Liver (tissue), 9 donors: ENCODE results near the gene DAAM1. TPM values are rescaled to one million over a fixed set of nuclear protein-coding genes. Genes with fewer than 3 reads are reported as not detected.
A peak's percentile ranks its signal among the peaks of the same experiment; 100 is the strongest.

ENCODE experiments used
- DNase-seq: peaks from one replicate; pipeline ENCODE4 v3.0.0-alpha.2; 2017; ENCODE audit warnings: low spot score
- H3K27ac ChIP-seq, 2 donors: one replicate each; pipeline ENCODE4 v1.7.0; 2013; ENCODE audit warnings: inconsistent platforms in 2 of 2, low read length in 2 of 2, control low read depth in 1 of 2, low read depth in 1 of 2, mild to moderate bottlenecking in 1 of 2
- H3K27me3 ChIP-seq, 4 donors: one replicate each; pipeline versions ENCODE4 v1.6.1 to v1.7.0; 2013; ENCODE audit warnings: low read length in 3 of 4, inconsistent platforms in 1 of 4, mild to moderate bottlenecking in 1 of 4, moderate library complexity in 1 of 4; ENCODE audit not compliant: control insufficient read depth in 4 of 4, insufficient read depth in 4 of 4
- H3K36me3 ChIP-seq, 4 donors: one replicate each; pipeline versions ENCODE4 v1.6.1 to v1.7.0; 2013; ENCODE audit warnings: low read length in 3 of 4, mild to moderate bottlenecking in 3 of 4, low read depth in 1 of 4, moderate library complexity in 1 of 4; ENCODE audit not compliant: control insufficient read depth in 4 of 4, insufficient read depth in 3 of 4
- H3K4me1 ChIP-seq, 4 donors: one replicate each; pipeline versions ENCODE4 v1.6.1 to v1.7.0; 2013; ENCODE audit warnings: low read length in 3 of 4, mild to moderate bottlenecking in 3 of 4, moderate library complexity in 1 of 4; ENCODE audit not compliant: control insufficient read depth in 4 of 4, insufficient read depth in 4 of 4
- H3K4me3 ChIP-seq, 3 donors: one replicate each; pipeline versions ENCODE4 v1.6.1 to v1.7.0; 2013; ENCODE audit warnings: low read length in 3 of 3, control low read depth in 1 of 3, low read depth in 1 of 3, mild to moderate bottlenecking in 1 of 3
- H3K9ac ChIP-seq, 2 donors: one replicate each; pipeline ENCODE4 v1.7.0; 2013; ENCODE audit warnings: low read length in 2 of 2, mild to moderate bottlenecking in 2 of 2, moderate library complexity in 2 of 2, control low read depth in 1 of 2, low read depth in 1 of 2
- H3K9me3 ChIP-seq, 4 donors: one replicate each; pipeline versions ENCODE4 v1.6.1 to v1.7.0; 2013; ENCODE audit warnings: low read length in 3 of 4; ENCODE audit not compliant: control insufficient read depth in 4 of 4
- ATF3 ChIP-seq: IDR thresholded peaks from 2 replicates; pipeline ENCODE4 v1.6.1; 2016; ENCODE audit warnings: antibody characterized with exemption
- CTCF ChIP-seq: fragments of 150-350 bp; IDR thresholded peaks from 2 replicates; pipeline ENCODE4 v1.5.1; 2017; ENCODE audit warnings: improper control_type of control experiment, low read depth, low read length; ENCODE audit not compliant: missing input control
- EGR1 ChIP-seq, 2 donors: IDR thresholded peaks; 2 replicates each; pipeline ENCODE4 v1.6.1; 2016 to 2018; ENCODE audit warnings: antibody characterized with exemption in 2 of 2, low read depth in 2 of 2
- FOXA1 ChIP-seq: IDR thresholded peaks from 2 replicates; pipeline ENCODE4 v1.6.1; 2016; ENCODE audit warnings: antibody characterized with exemption
- GABPA ChIP-seq, 2 donors: IDR thresholded peaks in 1 of 2; conservative IDR thresholded peaks in 1 of 2; 2 replicates each; pipeline ENCODE4 v1.6.1; 2016; ENCODE audit warnings: antibody characterized with exemption in 2 of 2, mild to moderate bottlenecking in 1 of 2, moderate library complexity in 1 of 2
- HNF4A ChIP-seq, 2 donors: conservative IDR thresholded peaks; 2 replicates each; pipeline ENCODE4 v1.6.1; 2016; ENCODE audit warnings: antibody characterized with exemption in 2 of 2, mild to moderate bottlenecking in 2 of 2
- HNF4G ChIP-seq: IDR thresholded peaks from 2 replicates; pipeline ENCODE4 v1.6.1; 2016; ENCODE audit warnings: antibody characterized with exemption
- JUND ChIP-seq, 2 donors: IDR thresholded peaks; 2 replicates each; pipeline ENCODE4 v1.6.1; 2016; ENCODE audit warnings: antibody characterized with exemption in 2 of 2
- MAX ChIP-seq: IDR thresholded peaks from 2 replicates; pipeline ENCODE4 v1.6.1; 2016; ENCODE audit warnings: antibody characterized with exemption
- NR2F2 ChIP-seq: IDR thresholded peaks from 2 replicates; pipeline ENCODE4 v1.6.1; 2016; ENCODE audit warnings: antibody characterized with exemption
- REST ChIP-seq: IDR thresholded peaks from 2 replicates; pipeline ENCODE4 v1.6.1; 2016; ENCODE audit warnings: antibody characterized with exemption, mild to moderate bottlenecking
- RXRA ChIP-seq, 2 donors: IDR thresholded peaks; 2 replicates each; pipeline ENCODE4 v1.6.1; 2017 to 2018; ENCODE audit warnings: antibody characterized with exemption in 2 of 2, mild to moderate bottlenecking in 1 of 2
- SP1 ChIP-seq: IDR thresholded peaks from 2 replicates; pipeline ENCODE4 v1.6.1; 2018; ENCODE audit warnings: antibody characterized with exemption, mild to moderate bottlenecking
- TAF1 ChIP-seq: conservative IDR thresholded peaks from 2 replicates; pipeline ENCODE4 v1.6.1; 2016; ENCODE audit warnings: antibody characterized with exemption, mild to moderate bottlenecking
- YY1 ChIP-seq: IDR thresholded peaks from 2 replicates; pipeline ENCODE4 v1.6.1; 2016; ENCODE audit warnings: antibody characterized with exemption, mild to moderate bottlenecking
- ZBTB33 ChIP-seq: IDR thresholded peaks from 2 replicates; pipeline ENCODE4 v1.6.1; 2016; ENCODE audit warnings: antibody characterized with exemption
- WGBS: extraction: QIAGEN DNeasy Blood & Tissue Kit; methylation state at CpG from one replicate; pipeline ENCODE4 v1.1.7; 2013; 5-methylcytosine and 5-hydroxymethylcytosine counted together
- polyA plus RNA-seq, 2 donors: library from polyadenylated mRNA; stranded (reverse) in 1 of 2; unstranded in 1 of 2; fragments of 200-250 nt in 1 of 2; fragments of >200 nt in 1 of 2; fragmentation: Nextera tagmentation in 1 of 2; extraction: Ambion mirVana in 1 of 2; gene quantifications; one replicate each; pipeline versions ENCODE4 v1.2.1 to v1.2.3, GENCODE V29; 2013 to 2015
- total RNA-seq, 2 donors: library from RNA; depleted of rRNA; stranded (reverse); fragments of >200 nt; gene quantifications; one replicate each; pipeline ENCODE4 v1.2.3, GENCODE V29; 2014
- donor health status: healthy.
- donor health status: healthy.
- donor health status: healthy.
- donor health status: healthy.
- donor health status: healthy.

Gene DAAM1
- total and polyA plus RNA-seq, 4 donors = 9.5 to 28.4 (median 18.5) TPM

GRCh38 chr14:59347511-59347900, 159.0 kb downstream of the DAAM1 start (continued):
- TF ChIP-seq REST (no peak), HNF4A (conservative IDR thresholded peaks at IDR 0.05) (no peak), MAX (no peak), JUND (IDR thresholded peaks at IDR 0.05) (no peak)

- Histone ChIP-seq H3K4me3 (no peak overlapping the region), H3K9ac (no peak overlapping the region), H3K9me3 (no peaks in the 10 kb centered on the region), H3K27me3 (no peaks in the 10 kb centered on the region), H3K36me3 (peaks cover 0 to 28% (median 11%) of the 10 kb centered on the region in 4 donors), H3K27ac (no peak overlapping the region), H3K4me1 (no peaks in the 10 kb centered on the region)
- 94% methylated on average over 3 of the region's 3 CpGs for WGBS
- no peak for TF ChIP-seq RXRA (IDR thresholded peaks at IDR 0.05)
- TF ChIP-seq ZBTB33 = no peak
- no peak for DNase-seq
Observed at GRCh38 chr14:59347915-59348314, 159.4 kb downstream of the DAAM1 start.

GRCh38 chr14:59349258-59349701, 160.8 kb downstream of the DAAM1 start:
- Histone ChIP-seq H3K27me3 (no peaks in the 10 kb centered on the region), H3K9me3 (no peaks in the 10 kb centered on the region), H3K4me3 (no peak overlapping the region), H3K27ac (peak overlapping the region in 1 of 2 donors; percentile 30), H3K36me3 (peaks cover 0 to 35% (median 15%) of the 10 kb centered on the region in 4 donors), H3K9ac (no peak overlapping the region), H3K4me1 (no peaks in the 10 kb centered on the region)
- WGBS = 75% methylated on average over 4 of the region's 4 CpGs
- no peak for DNase-seq
- TF ChIP-seq HNF4A (conservative IDR thresholded peaks at IDR 0.05) (no peak), CTCF (no peak), HNF4G (no peak), ZBTB33 (no peak), NR2F2 (peak; percentile 55), GABPA (IDR thresholded peaks at IDR 0.05 in 1 of 2, conservative IDR thresholded peaks at IDR 0.05 in 1 of 2) (no peak), MAX (no peak), RXRA (IDR thresholded peaks at IDR 0.05) (no peak), REST (no peak), FOXA1 (no peak), YY1 (no peak), TAF1 (no peak), EGR1 (IDR thresholded peaks at IDR 0.05; ENCODE audit: low read depth in 2 of 2) (no peak), JUND (IDR thresholded peaks at IDR 0.05) (no peak), SP1 (peak; percentile 23), ATF3 (no peak)
